Large intestine (tissue), 3 donors: ENCODE results near the gene CD226. TPM values are rescaled to one million over a fixed set of nuclear protein-coding genes. Genes with fewer than 3 reads are reported as not detected.
A peak's percentile ranks its signal among the peaks of the same experiment; 100 is the strongest.
"Not testable (repeated sequence)": the region's sequence is repeated elsewhere in the genome, so short reads cannot be mapped to it uniquely, and the experiment has no call there.

ENCODE experiments used
- DNase-seq, 2 donors: peaks; one replicate each; pipeline versions ENCODE4 v3.0.0 to v3.0.0-alpha.2; 2013
- H3K27ac ChIP-seq: one replicate; pipeline ENCODE4 v1.5.1; 2013; ENCODE audit warnings: low read length
- H3K27me3 ChIP-seq: 2 replicates; pipeline ENCODE4 v1.6.1; 2013; ENCODE audit warnings: low read length; ENCODE audit not compliant: control insufficient read depth, insufficient read depth
- H3K36me3 ChIP-seq: 2 replicates; pipeline ENCODE4 v1.6.1; 2013; ENCODE audit warnings: low read length; ENCODE audit not compliant: control insufficient read depth, insufficient read depth
- H3K4me1 ChIP-seq: one replicate; pipeline ENCODE4 v1.6.1; 2013; ENCODE audit warnings: low read length; ENCODE audit not compliant: control insufficient read depth, insufficient read depth
- H3K4me3 ChIP-seq: one replicate; pipeline ENCODE4 v1.5.1; 2013; ENCODE audit warnings: low read length
- H3K9me3 ChIP-seq: one replicate; pipeline ENCODE4 v1.6.1; 2013; ENCODE audit warnings: mild to moderate bottlenecking, low read depth, low read length, moderate library complexity; ENCODE audit not compliant: control insufficient read depth
- WGBS: methylation state at CpG from one replicate; pipeline ENCODE4 v1.1.5; 2013; ENCODE audit warnings: low lambda C conversion rate; ENCODE audit not compliant: insufficient coverage; 5-methylcytosine and 5-hydroxymethylcytosine counted together
- polyA plus RNA-seq: library from polyadenylated mRNA; unstranded; fragments of 120-200 nt; gene quantifications from one replicate; pipeline ENCODE4 v1.2.1, GENCODE V29; 2013

Gene CD226
- polyA plus RNA-seq, 1 donor, result 1.6 TPM

DNA sequence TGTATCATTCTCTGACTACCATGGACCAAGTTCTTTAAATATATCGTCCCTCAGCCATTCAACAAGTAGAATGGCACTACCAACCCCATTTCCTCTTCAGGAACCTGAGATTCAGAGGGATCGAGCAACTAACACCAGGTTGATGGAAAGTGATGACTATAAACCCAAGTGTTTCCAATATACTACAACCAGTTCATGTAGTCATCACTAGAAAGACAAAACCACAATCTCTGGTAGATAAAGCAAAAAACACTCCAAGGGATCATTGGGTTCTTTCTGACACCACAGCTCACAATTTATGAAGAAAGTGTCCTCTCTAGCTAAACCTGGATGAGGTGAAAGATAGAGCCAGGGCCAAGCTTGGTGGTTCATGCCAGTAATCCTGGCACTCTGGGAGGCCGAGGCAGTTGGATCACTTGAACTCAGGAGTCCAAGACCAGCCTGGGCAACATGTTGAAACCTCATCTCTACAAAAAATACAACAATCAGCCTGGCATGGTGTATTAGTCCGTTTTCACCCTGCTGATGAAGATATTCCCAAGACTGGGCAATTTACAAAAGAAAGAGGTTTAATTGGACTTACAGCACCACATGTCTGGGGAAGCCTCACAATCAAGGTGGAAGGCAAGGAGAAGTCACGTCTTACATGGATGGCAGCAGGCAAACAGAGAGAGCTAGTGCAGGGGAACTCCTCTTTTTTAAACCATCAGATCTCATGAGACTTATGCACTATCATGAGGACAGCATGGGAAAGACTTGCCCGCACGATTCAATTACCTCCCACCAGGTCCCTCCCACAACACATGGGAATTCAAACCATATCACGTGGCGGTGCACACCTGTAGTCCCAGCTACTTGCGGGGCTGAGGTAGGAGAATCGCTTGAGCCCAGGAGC, 2.2 kb downstream of the CD226 start:
- WGBS, result no CpG with 5 or more reads among the region's 11 CpGs
- no peak overlapping the region for H3K4me3 ChIP-seq
- H3K4me1 ChIP-seq, result no peaks in the 10 kb centered on the region
- no peaks in the 10 kb centered on the region for H3K36me3 ChIP-seq
- H3K9me3 ChIP-seq, result no peaks in the 10 kb centered on the region
- no peaks in the 10 kb centered on the region for H3K27me3 ChIP-seq
- no peak for DNase-seq
- no peak overlapping the region for H3K27ac ChIP-seq

- Histone ChIP-seq H3K27ac (no peak overlapping the region), H3K4me3 (no peak overlapping the region), H3K36me3 (no peaks in the 10 kb centered on the region), H3K4me1 (no peaks in the 10 kb centered on the region), H3K27me3 (no peaks in the 10 kb centered on the region), H3K9me3 (no peaks in the 10 kb centered on the region)
- no CpG with 5 or more reads among the region's 2 CpGs for WGBS
- DNase-seq, result no peak
Measured at GRCh38 chr18:69944436-69944835, 3.2 kb downstream of the CD226 start.

DNA sequence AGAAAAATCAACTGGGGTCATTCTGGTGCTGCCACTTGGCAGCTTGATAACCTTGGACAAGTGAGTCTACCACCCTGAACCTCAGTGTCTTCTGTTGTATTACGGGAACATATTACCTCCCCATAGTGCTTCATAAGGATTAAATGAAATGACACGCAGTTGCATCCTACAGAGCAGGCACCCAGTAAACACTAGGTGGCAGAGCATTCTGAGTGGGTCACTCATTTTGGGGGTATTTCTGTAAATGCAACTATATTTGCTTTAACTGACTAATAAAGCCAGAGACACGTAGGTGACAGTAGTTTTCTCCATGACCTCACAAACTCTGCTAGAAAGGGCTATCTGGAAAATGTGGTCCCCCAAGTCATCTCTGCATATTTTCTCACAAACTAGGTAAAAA, 4.7 kb downstream of the CD226 start:
- no CpG with 5 or more reads among the region's 3 CpGs for WGBS
- Histone ChIP-seq H3K27ac (no peak overlapping the region), H3K4me3 (no peak overlapping the region), H3K9me3 (no peaks in the 10 kb centered on the region), H3K4me1 (no peaks in the 10 kb centered on the region), H3K27me3 (no peaks in the 10 kb centered on the region), H3K36me3 (no peaks in the 10 kb centered on the region)
- DNase-seq, result no peak

DNA sequence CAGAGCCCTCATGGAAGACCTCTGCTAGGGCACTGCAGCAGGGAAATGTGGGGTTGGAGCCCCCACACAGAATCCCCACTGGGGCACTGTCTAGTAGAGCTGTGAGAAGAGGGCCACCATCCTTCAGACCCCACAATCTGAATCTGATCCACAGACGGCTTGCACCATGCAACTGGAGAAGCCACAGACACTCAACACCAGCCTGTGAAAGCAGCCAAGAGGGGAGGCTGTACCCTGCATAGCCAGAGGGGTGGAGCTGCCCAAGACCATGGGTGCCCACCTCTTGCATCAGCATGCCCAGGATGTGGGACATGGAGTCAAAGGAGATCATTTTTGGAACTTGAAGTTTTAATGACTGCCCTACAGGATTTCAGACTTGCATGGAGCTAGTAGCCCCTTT, 6.5 kb downstream of the CD226 start:
- no peaks in the 10 kb centered on the region for H3K4me1 ChIP-seq
- no peak overlapping the region for H3K4me3 ChIP-seq
- DNase-seq, result no peak
- no peaks in the 10 kb centered on the region for H3K9me3 ChIP-seq
- no peaks in the 10 kb centered on the region for H3K36me3 ChIP-seq
- no CpG with 5 or more reads among the region's 1 CpG for WGBS
- no peak overlapping the region for H3K27ac ChIP-seq
- no peaks in the 10 kb centered on the region for H3K27me3 ChIP-seq

DNA sequence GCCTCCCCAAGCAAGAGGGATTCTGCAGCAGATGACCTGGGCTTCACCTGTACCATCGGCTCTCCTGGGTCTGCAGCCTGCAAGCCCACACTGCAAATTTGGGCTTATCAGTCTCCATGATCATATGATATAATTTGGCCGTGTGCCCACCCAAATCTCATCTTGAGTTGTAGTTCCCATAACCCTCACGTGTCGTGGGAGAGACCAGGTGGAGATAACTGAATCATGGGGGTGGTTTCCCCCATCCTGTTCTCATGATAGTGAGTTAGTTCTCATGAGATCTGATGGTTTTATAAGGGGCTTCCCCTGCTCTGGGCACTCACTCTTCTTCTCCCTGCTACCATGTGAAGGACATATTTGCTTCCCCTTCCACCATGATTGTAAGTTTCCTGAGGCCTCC, 7.9 kb downstream of the CD226 start:
- H3K4me3 ChIP-seq, H3K27ac ChIP-seq, H3K27me3 ChIP-seq, H3K4me1 ChIP-seq, H3K36me3 ChIP-seq, DNase-seq, H3K9me3 ChIP-seq: not testable (repeated sequence)
- no CpG with 5 or more reads among the region's 4 CpGs for WGBS

- no peaks in the 10 kb centered on the region for H3K36me3 ChIP-seq
- 88% methylated on average over 2 of the region's 4 CpGs for WGBS
- no peak overlapping the region for H3K4me3 ChIP-seq
- no peaks in the 10 kb centered on the region for H3K27me3 ChIP-seq
- no peak for DNase-seq
- no peaks in the 10 kb centered on the region for H3K4me1 ChIP-seq
- no peaks in the 10 kb centered on the region for H3K9me3 ChIP-seq
- no peak overlapping the region for H3K27ac ChIP-seq
Measured at GRCh38 chr18:69936191-69936558, 11.5 kb downstream of the CD226 start.

DNA sequence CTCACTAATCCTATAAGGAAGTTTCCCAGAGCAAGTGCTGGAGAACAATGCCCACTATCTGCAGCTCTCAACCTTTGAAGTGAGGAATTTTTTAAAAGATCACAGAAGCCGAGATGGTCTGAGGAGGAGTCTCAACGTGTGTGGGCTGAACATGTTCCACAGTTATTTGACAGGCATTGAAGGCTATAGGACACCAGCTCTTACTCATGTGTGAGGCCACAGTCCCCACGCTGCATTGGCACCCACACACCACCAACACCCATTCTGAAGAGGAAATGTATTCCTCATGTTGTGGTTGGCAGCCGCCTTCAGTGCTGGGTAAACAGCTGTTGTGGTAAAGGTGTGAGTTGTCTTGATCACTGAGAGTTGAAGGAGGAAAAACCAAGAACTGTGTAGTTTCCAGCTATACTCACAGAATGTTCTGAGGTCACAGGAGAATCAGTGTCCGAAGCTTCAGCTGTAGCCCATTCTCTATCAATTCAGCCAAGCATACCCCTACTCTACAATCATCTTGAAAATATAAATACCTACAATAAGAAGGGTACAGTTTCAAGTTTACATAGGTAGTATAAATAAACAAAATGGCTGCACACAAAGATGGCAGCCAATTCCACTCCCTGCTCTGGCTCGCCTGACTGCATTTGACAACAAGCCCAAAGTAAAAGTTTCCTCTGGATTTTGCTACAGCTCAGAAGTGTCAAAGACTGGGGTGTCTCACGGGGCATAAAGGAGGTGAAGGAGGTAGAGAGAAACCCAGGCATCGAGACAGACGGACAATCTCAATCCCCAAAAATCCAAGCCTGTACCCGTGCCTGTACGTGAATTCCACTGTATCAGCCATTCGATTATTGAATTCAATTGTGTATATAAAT, 12.1 kb downstream of the CD226 start:
- WGBS, result 40% methylated on average over 1 of the region's 12 CpGs
- Histone ChIP-seq H3K27me3 (no peaks in the 10 kb centered on the region), H3K4me1 (no peaks in the 10 kb centered on the region), H3K27ac (no peak overlapping the region), H3K36me3 (no peaks in the 10 kb centered on the region), H3K4me3 (no peak overlapping the region), H3K9me3 (no peaks in the 10 kb centered on the region)
- peak; percentile 3 to 20 for DNase-seq

- Histone ChIP-seq H3K9me3 (no peaks in the 10 kb centered on the region), H3K36me3 (no peaks in the 10 kb centered on the region), H3K4me3 (no peak overlapping the region), H3K27ac (no peak overlapping the region), H3K4me1 (no peaks in the 10 kb centered on the region), H3K27me3 (no peaks in the 10 kb centered on the region)
- no peak for DNase-seq
- 40% methylated on average over 1 of the region's 4 CpGs for WGBS
Measured at GRCh38 chr18:69934601-69935265, 12.9 kb downstream of the CD226 start.

DNA sequence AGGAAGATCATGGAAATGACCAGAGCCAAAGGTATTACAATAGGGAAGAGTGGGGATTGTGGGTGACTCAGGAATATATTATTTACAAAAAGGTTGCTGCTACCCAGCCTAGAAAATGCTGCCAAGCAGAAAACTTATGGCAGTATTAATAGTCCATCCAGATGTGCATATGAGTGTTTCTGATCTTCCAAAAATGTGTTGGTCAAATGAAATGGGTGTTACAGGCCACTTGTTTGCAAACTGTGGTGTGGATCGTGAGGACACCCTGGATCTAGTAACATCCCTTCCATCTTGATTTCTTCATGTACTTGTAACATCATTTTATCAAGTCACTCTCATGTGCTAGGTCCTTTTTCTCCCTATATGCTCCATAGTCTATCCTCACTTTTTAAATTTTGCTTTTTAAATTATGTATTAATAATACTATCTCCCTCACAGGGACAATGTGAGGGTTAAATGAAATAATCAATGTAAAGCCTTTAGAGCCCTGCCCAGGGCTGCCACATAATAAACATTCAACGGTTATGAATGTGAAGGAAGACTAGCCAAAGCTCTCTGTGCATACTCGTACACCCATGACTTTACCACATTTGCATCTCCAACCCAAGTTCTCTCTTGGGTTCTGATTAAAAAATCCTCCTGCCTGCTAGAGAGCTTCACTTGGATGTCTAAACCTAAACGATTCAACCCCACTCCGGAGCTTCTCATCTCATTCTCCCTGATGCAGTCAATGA, 18.5 kb downstream of the CD226 start:
- H3K27me3 ChIP-seq, result no peaks in the 10 kb centered on the region
- no peak overlapping the region for H3K4me3 ChIP-seq
- H3K9me3 ChIP-seq, result no peaks in the 10 kb centered on the region
- H3K36me3 ChIP-seq, result no peaks in the 10 kb centered on the region
- no peaks in the 10 kb centered on the region for H3K4me1 ChIP-seq
- no peak overlapping the region for H3K27ac ChIP-seq
- 100% methylated on average over 2 of the region's 5 CpGs for WGBS
- DNase-seq, result no peak

DNA sequence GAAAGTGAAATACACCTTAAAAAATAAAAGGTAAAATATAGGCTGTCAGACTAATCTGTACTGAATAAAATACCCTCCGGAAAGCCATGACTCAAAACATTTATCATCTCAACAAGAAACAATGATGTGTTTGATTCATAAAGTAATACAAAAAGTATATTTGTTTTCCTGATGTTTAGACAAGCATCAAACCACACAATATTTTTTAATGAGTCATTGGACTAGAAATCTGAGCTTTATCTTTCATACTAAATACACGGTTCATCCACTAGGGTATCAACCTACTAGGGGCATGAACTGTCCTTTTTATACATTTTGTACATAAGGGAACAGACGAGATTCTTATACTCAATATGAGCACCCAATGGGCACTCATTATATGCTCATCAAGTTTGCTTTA, 31.3 kb downstream of the CD226 start:
- Histone ChIP-seq H3K27ac (no peak overlapping the region), H3K36me3 (no peaks in the 10 kb centered on the region), H3K4me1 (no peaks in the 10 kb centered on the region), H3K9me3 (no peaks in the 10 kb centered on the region), H3K4me3 (no peak overlapping the region), H3K27me3 (no peaks in the 10 kb centered on the region)
- DNase-seq, result no peak
- 100% methylated on average over 1 of the region's 3 CpGs for WGBS
